HG03575 (cell line): ENCODE data around the gene MCC.

ENCODE experiments used
- ATAC-seq: cut with Tn5 transposase; IDR thresholded peaks from one replicate; pipeline ENCODE4 v1.9.1; 2021; ENCODE audit not compliant: unreplicated experiment, insufficient number of reproducible peaks, low FRiP score; ENCODE audit errors: extremely low read depth

MCC gene

GRCh38 chr5:113025596-113025995, 462.7 kb downstream of the MCC start:
- no peak for ATAC-seq

- no peak for ATAC-seq
These were observed 464.1 kb downstream of the MCC start for GRCh38 chr5:113024076-113024697.

GRCh38 chr5:113022661-113023060, 465.6 kb downstream of the MCC start:
- ATAC-seq: peak; percentile 69

GRCh38 chr5:113020461-113021273, 467.6 kb downstream of the MCC start:
- no peak for ATAC-seq

- no peak for ATAC-seq
These were observed 470.2 kb downstream of the MCC start for GRCh38 chr5:113017881-113018635.

- no peak for ATAC-seq
These were observed 482.8 kb downstream of the MCC start for GRCh38 chr5:113005454-113005853.

GRCh38 chr5:113003763-113004162, 484.5 kb downstream of the MCC start:
- no peak for ATAC-seq

GRCh38 chr5:113002423-113002822, 485.8 kb downstream of the MCC start:
- ATAC-seq: no peak

- no peak for ATAC-seq
These were observed 487.8 kb downstream of the MCC start for GRCh38 chr5:113000466-113000865.

GRCh38 chr5:112998296-112998695, 490.0 kb downstream of the MCC start:
- ATAC-seq: no peak

- ATAC-seq: no peak
These were observed 491.4 kb downstream of the MCC start for GRCh38 chr5:112996830-112997374.

GRCh38 chr5:112995764-112996618, 492.3 kb downstream of the MCC start:
- ATAC-seq: peak; percentile 66

- no peak for ATAC-seq
These were observed 502.0 kb downstream of the MCC start for GRCh38 chr5:112986224-112986623.

- ATAC-seq: no peak
These were observed 504.9 kb downstream of the MCC start for GRCh38 chr5:112983363-112983762.

GRCh38 chr5:112979723-112980122, 508.5 kb downstream of the MCC start:
- no peak for ATAC-seq

GRCh38 chr5:112978836-112979235, 509.4 kb downstream of the MCC start:
- no peak for ATAC-seq

- no peak for ATAC-seq
These were observed 510.8 kb downstream of the MCC start for GRCh38 chr5:112977440-112977861.

GRCh38 chr5:112976432-112977309, 511.6 kb downstream of the MCC start, which contains the start of gene DCP2:
DCP2 (plus strand) TSS chr5:112976798; CDS start chr5:112976934, 136 bp downstream.
- ATAC-seq: peak; percentile 95
